Calu3 (cell line): ENCODE measurements around the gene KCNH1. TPM values are rescaled to one million over a fixed set of nuclear protein-coding genes. Genes with fewer than 3 reads are reported as not detected.

Source experiments
- BruUV-seq: library from RNA; stranded (reverse); fragments of 400-500 nt; replicated peaks from 2 replicates; lab custom pipeline; 2021; lab: Mats Ljungman, UMichigan
- CTCF ChIA-PET: fragments of 300-600 bp; sonication (Branson Sonifier 250); formaldehyde crosslinking; loops from one replicate; lab custom pipeline; 2022; ENCODE audit warnings: antibody characterized with exemption; lab: Charles Lee
- DNase-seq: peaks from one replicate; pipeline ENCODE4 v3.0.0; 2022
- H3K27ac Mint-ChIP-seq: one replicate; pipeline ENCODE4 v1.8.0; 2022; ENCODE audit warnings: mixed read lengths; ENCODE audit not compliant: unreplicated experiment
- H3K27me3 Mint-ChIP-seq: one replicate; pipeline ENCODE4 v1.8.0; 2022; ENCODE audit warnings: mixed read lengths; ENCODE audit not compliant: unreplicated experiment
- H3K36me3 Mint-ChIP-seq: one replicate; pipeline ENCODE4 v1.8.0; 2022; ENCODE audit warnings: mild to moderate bottlenecking, moderate library complexity, mixed read lengths; ENCODE audit not compliant: insufficient read depth, unreplicated experiment
- H3K4me1 Mint-ChIP-seq: one replicate; pipeline ENCODE4 v1.8.0; 2022; ENCODE audit warnings: mild to moderate bottlenecking, low read depth, mixed read lengths; ENCODE audit not compliant: unreplicated experiment
- H3K4me3 Mint-ChIP-seq: one replicate; pipeline ENCODE4 v1.8.0; 2022; ENCODE audit warnings: mild to moderate bottlenecking, low read depth, moderate library complexity, mixed read lengths; ENCODE audit not compliant: unreplicated experiment
- H3K9me3 Mint-ChIP-seq: one replicate; pipeline ENCODE4 v1.8.0; 2022; ENCODE audit warnings: low read depth, mixed read lengths; ENCODE audit not compliant: unreplicated experiment
- intact Hi-C: fragments of 100-400 bp; cut with micrococcal nuclease; formaldehyde crosslinking; loops from one replicate; pipeline ENCODE4 v1.10.0; 2022; ENCODE audit not compliant: unreplicated experiment
- total RNA-seq: library from RNA; stranded (reverse); gene quantifications from 2 replicates; pipeline ENCODE4 v1.2.3, GENCODE V29; 2022
- TF ChIP-seq, protein P1 (sequence below): fragments of 200-600 bp; IDR thresholded peaks from one replicate; pipeline ENCODE4 v1.8.0; 2022; ENCODE audit warnings: antibody characterized with exemption; ENCODE audit not compliant: unreplicated experiment

Gene KCNH1
- total RNA-seq, 1 experiment from 2014 or later: not detected

DNA sequence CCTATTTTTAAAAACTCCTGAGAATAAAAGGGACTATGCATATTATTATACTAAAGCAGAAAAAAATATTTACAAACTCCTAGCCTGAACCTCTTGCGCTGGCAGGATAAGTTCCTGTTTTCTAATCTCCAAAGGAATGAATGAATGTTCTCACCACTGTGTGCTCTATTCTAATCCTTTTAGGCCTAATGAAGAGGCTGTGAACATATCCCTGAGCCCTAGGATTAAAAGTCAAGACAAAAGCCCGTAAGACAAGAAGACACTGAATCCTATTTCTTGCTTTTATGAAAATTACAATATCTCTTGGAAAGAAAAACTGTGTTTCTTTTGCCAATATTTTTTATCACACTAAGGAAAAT is 487.7 kb downstream of the KCNH1 start:
- no peaks in the 10 kb centered on the region for H3K27me3 Mint-ChIP-seq
- no TSS peak for BruUV-seq
- H3K36me3 Mint-ChIP-seq: no peaks in the 10 kb centered on the region

DNA sequence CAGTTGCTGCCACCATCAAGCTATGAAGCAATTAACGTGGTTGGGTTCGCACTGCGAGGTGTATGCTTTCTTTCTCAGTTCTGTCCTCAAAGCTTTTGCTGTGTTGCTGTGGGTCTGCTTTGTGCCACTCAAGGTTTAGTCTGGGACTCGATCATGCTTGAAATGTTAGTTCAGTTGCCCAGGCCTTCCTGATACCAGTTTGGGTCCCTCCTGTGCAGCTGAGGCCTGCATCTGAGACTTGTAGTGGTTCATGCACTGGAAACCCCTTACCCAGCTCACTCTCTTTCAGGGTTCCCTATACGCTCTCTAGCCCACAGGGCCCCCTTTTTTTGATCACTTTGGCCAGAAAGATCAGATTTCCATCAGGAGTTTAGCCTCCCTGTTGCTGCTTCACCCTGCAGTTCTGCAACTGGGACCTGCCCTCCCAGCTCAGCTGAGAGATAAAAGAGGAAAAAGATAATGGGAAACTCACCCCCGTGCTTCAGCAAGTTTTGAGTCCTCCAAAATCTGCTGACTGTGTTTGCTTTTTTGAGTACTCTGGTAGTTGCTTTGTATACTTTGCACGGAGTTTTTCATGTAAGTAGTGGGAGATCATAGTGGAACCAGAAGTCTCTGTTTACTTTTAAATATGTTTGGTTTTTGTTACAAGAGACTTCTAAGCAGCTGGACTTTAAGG is 488.2 kb downstream of the KCNH1 start:
- no peaks in the 10 kb centered on the region for H3K9me3 Mint-ChIP-seq
- no peak for DNase-seq
- intact Hi-C loops: no loop called here
- no TSS peak for BruUV-seq
- TF ChIP-seq, protein P1, sequence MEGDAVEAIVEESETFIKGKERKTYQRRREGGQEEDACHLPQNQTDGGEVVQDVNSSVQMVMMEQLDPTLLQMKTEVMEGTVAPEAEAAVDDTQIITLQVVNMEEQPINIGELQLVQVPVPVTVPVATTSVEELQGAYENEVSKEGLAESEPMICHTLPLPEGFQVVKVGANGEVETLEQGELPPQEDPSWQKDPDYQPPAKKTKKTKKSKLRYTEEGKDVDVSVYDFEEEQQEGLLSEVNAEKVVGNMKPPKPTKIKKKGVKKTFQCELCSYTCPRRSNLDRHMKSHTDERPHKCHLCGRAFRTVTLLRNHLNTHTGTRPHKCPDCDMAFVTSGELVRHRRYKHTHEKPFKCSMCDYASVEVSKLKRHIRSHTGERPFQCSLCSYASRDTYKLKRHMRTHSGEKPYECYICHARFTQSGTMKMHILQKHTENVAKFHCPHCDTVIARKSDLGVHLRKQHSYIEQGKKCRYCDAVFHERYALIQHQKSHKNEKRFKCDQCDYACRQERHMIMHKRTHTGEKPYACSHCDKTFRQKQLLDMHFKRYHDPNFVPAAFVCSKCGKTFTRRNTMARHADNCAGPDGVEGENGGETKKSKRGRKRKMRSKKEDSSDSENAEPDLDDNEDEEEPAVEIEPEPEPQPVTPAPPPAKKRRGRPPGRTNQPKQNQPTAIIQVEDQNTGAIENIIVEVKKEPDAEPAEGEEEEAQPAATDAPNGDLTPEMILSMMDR: no peak
- no peak overlapping the region for H3K4me3 Mint-ChIP-seq
- CTCF ChIA-PET: no interaction called here
- no peaks in the 10 kb centered on the region for H3K36me3 Mint-ChIP-seq
- H3K4me1 Mint-ChIP-seq: no peaks in the 10 kb centered on the region
- no peak overlapping the region for H3K27ac Mint-ChIP-seq
- no peaks in the 10 kb centered on the region for H3K27me3 Mint-ChIP-seq

More for the DNA sequence above, 487.7 kb downstream of the KCNH1 start:
- H3K4me1 Mint-ChIP-seq: no peaks in the 10 kb centered on the region
- no peak overlapping the region for H3K27ac Mint-ChIP-seq
- intact Hi-C loops: no loop called here
- CTCF ChIA-PET: no interaction called here
- TF ChIP-seq, protein P1: no peak
- H3K4me3 Mint-ChIP-seq: no peak overlapping the region
- H3K9me3 Mint-ChIP-seq: no peaks in the 10 kb centered on the region
- DNase-seq: no peak

DNA sequence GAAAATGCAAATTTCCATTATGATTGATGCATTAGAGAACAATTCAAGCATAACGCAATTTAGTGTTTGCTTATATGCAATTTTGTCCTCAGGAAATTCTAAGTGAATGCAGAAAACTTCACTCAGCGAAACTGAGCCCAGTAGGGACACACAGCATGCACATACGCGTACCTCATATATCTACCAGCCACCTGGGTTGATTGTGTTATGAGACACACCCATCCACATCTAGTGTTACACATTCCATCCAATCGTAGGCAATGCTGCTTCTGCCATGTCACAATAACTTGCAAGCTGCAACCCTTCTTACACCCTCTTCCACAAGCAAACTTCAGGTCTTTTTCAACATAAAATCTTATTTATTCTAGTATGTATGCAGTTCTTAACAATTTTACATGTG is 492.4 kb downstream of the KCNH1 start:
- Mint-ChIP-seq H3K27ac (no peak overlapping the region), H3K36me3 (no peaks in the 10 kb centered on the region), H3K4me3 (no peak overlapping the region), H3K4me1 (no peaks in the 10 kb centered on the region), H3K9me3 (peaks cover 3% of the 10 kb centered on the region), H3K27me3 (no peaks in the 10 kb centered on the region)
- BruUV-seq: no TSS peak
- CTCF ChIA-PET: no interaction called here
- intact Hi-C loops: no loop called here
- TF ChIP-seq, protein P1: no peak
- DNase-seq: no peak

DNA sequence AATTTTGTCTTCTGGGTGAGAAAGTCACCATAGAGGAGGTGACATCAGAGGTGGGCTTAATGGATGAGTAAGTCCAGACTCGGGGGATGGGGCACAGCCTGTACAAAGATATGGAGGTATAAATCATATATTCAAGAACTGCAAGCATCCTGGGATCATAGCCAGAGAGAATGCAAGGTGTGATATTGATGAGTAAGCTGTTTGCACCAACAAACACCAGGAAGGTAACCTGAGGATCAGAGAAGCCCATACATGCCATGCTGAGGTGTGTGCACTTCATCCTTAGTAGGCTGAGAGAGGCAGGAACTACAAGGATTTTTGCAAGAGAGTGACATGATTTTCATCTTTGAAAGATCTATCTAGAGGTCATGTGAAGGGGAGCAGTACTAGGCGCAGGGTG is 498.8 kb downstream of the KCNH1 start:
- CTCF ChIA-PET: no interaction called here
- TF ChIP-seq, protein P1: no peak

More for the DNA sequence above, 498.8 kb downstream of the KCNH1 start:
- Mint-ChIP-seq H3K4me3 (no peak overlapping the region), H3K27me3 (no peaks in the 10 kb centered on the region), H3K4me1 (no peaks in the 10 kb centered on the region), H3K36me3 (no peaks in the 10 kb centered on the region), H3K27ac (no peak overlapping the region), H3K9me3 (peaks cover 12% of the 10 kb centered on the region)
- DNase-seq: no peak
- BruUV-seq: no TSS peak
- intact Hi-C loops: no loop called here
